GM23338 (cell line): ENCODE results near the gene MTCH2. TPM values are rescaled to one million over a fixed set of nuclear protein-coding genes. Genes with fewer than 3 reads are reported as not detected.

Source experiments
- ATAC-seq: fragments of 200-7000 bp; cut with Tn5 transposase; 3 replicates; pipeline ENCODE4 v1.9.1; 2020
- DNase-seq: peaks from one replicate; pipeline ENCODE4 v3.0.0-alpha.2; 2015; ENCODE audit warnings: low spot score
- H2AFZ ChIP-seq: fragments of 200-600 bp; sonication (generic); 2 replicates; pipeline ENCODE4 v1.8.0; 2016; ENCODE audit warnings: antibody characterized with exemption, mild to moderate bottlenecking, moderate library complexity
- H3F3A ChIP-seq: fragments of 200-600 bp; sonication (generic); replicated peaks from 2 replicates; pipeline ENCODE4 v1.8.0; 2017; ENCODE audit warnings: antibody characterized with exemption, mixed run types, low read depth
- H3K27ac ChIP-seq: fragments of 200-600 bp; sonication (generic); 2 replicates; pipeline ENCODE4 v1.6.1; 2016; ENCODE audit warnings: low read depth
- H3K27me3 ChIP-seq: fragments of 200-600 bp; sonication (generic); 2 replicates; pipeline ENCODE4 v1.8.0; 2016; ENCODE audit warnings: mild to moderate bottlenecking, mixed run types, moderate library complexity; ENCODE audit not compliant: insufficient read depth
- H3K36me3 ChIP-seq: fragments of 200-600 bp; sonication (generic); 2 replicates; pipeline ENCODE4 v1.8.0; 2016; ENCODE audit warnings: mild to moderate bottlenecking; ENCODE audit not compliant: insufficient read depth
- H3K4me1 ChIP-seq: fragments of 200-600 bp; sonication (generic); 2 replicates; pipeline ENCODE4 v1.8.0; 2016; ENCODE audit warnings: mild to moderate bottlenecking, moderate library complexity; ENCODE audit not compliant: insufficient read depth
- H3K4me2 ChIP-seq: fragments of 200-600 bp; sonication (generic); 2 replicates; pipeline ENCODE4 v1.7.1; 2017; ENCODE audit warnings: mixed run types
- H3K4me3 ChIP-seq: fragments of 200-600 bp; sonication (generic); 2 replicates; pipeline ENCODE4 v1.6.1; 2016; ENCODE audit warnings: mixed run types
- H3K79me2 ChIP-seq: fragments of 200-600 bp; sonication (generic); replicated peaks from 2 replicates; pipeline ENCODE4 v1.8.0; 2017; ENCODE audit warnings: mild to moderate bottlenecking; ENCODE audit not compliant: insufficient read depth
- H3K9me2 ChIP-seq: fragments of 200-600 bp; sonication (generic); 2 replicates; pipeline ENCODE4 v1.8.0; 2017; ENCODE audit not compliant: insufficient read depth
- H4K20me1 ChIP-seq: fragments of 200-600 bp; sonication (generic); replicated peaks from 2 replicates; pipeline ENCODE4 v1.8.0; 2017; ENCODE audit warnings: mild to moderate bottlenecking; ENCODE audit not compliant: insufficient read depth
- H3K27ac Mint-ChIP-seq: 2 replicates; pipeline ENCODE4 v1.8.0; 2020; ENCODE audit warnings: inconsistent platforms, mild to moderate bottlenecking, moderate library complexity, mixed read lengths
- H3K27me3 Mint-ChIP-seq: 3 replicates; pipeline ENCODE4 v1.8.0; 2022; ENCODE audit warnings: low read depth, mild to moderate bottlenecking, moderate library complexity, mixed read lengths, inconsistent platforms; ENCODE audit not compliant: insufficient read depth, poor library complexity
- H3K36me3 Mint-ChIP-seq: 3 replicates; pipeline ENCODE4 v1.8.0; 2021; ENCODE audit warnings: low read depth, mild to moderate bottlenecking, inconsistent platforms, moderate library complexity, mixed read lengths
- H3K4me1 Mint-ChIP-seq: 3 replicates; pipeline ENCODE4 v1.8.0; 2020; ENCODE audit warnings: mild to moderate bottlenecking, inconsistent platforms, mixed read lengths
- H3K4me3 Mint-ChIP-seq: 3 replicates; pipeline ENCODE4 v1.8.0; 2021; ENCODE audit warnings: moderate library complexity, mild to moderate bottlenecking, inconsistent platforms, mixed read lengths
- H3K9me3 Mint-ChIP-seq: 3 replicates; pipeline ENCODE4 v1.8.0; 2020; ENCODE audit warnings: moderate library complexity, mild to moderate bottlenecking, inconsistent platforms, mixed read lengths
- EZH2 ChIP-seq: fragments of 200-600 bp; sonication (generic); IDR thresholded peaks from one replicate; pipeline ENCODE4 v1.8.0; 2017; ENCODE audit warnings: antibody characterized with exemption, mild to moderate bottlenecking, low read depth; ENCODE audit not compliant: unreplicated experiment
- JUNB ChIP-seq: IDR thresholded peaks from one replicate; pipeline ENCODE4 v1.6.1; 2016; ENCODE audit warnings: antibody characterized with exemption; ENCODE audit not compliant: unreplicated experiment
- REST ChIP-seq: IDR thresholded peaks from one replicate; pipeline ENCODE4 v1.6.1; 2018; ENCODE audit warnings: antibody characterized with exemption; ENCODE audit not compliant: unreplicated experiment
- STAT1 ChIP-seq: IDR thresholded peaks from one replicate; pipeline ENCODE4 v1.6.1; 2016; ENCODE audit warnings: antibody characterized with exemption; ENCODE audit not compliant: unreplicated experiment
- ZNF114 ChIP-seq: fragments of 250-450 bp; sonication (Bioruptor Pico); IDR thresholded peaks from 2 replicates; pipeline ENCODE4 v1.5.0; 2020; ENCODE audit warnings: mild to moderate bottlenecking, moderate library complexity
- ZNF331 ChIP-seq: fragments of 250-450 bp; sonication (Bioruptor Pico); IDR thresholded peaks from 2 replicates; pipeline ENCODE4 v1.5.0; 2020; ENCODE audit warnings: low read depth, mild to moderate bottlenecking, moderate library complexity
- polyA plus RNA-seq: library from polyadenylated mRNA; unstranded; fragments of >200 nt; fragmentation: Nextera tagmentation; extraction: Ambion mirVana; gene quantifications from 2 replicates; pipeline ENCODE4 v1.2.1, GENCODE V29; 2016
- total RNA-seq: library from RNA; depleted of rRNA; stranded (reverse); fragments of >200 nt; shearing (Covaris generic); gene quantifications from 2 replicates; pipeline ENCODE4 v1.2.3, GENCODE V29; 2014
- TF ChIP-seq, protein P1 (sequence below), 2 experiments: fragments of 200-600 bp in 1 of 2; sonication (generic) in 1 of 2; conservative IDR thresholded peaks; 2 replicates each; pipeline versions ENCODE4 v1.5.1 to v1.6.1; 2016 to 2017; ENCODE audit warnings: antibody characterized with exemption in 2 of 2, low read depth in 2 of 2, mild to moderate bottlenecking in 2 of 2, moderate library complexity in 1 of 2

Gene MTCH2
- total and polyA plus RNA-seq, 2 experiments from 2014 or later: 90.9 to 155 TPM

DNA sequence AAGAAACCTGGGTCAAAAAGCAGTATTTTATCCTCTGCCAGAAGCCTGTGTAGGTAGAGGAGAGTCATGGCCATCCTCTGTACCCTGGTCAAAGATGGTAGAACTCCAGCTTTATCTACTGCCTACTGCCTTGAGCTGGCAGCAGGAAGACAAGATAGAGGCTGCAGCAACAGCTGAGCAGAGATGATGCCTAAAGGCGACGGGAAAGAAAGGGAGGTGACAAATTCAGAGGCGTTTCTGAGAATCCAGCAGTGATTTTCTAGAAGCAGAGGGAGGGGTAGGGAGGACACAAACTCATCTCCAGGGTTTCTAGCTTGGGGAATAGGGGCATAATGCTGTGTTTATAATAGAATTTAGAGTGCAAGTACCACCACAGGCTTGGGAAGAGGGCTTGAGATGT, 32.7 kb downstream of the MTCH2 start:
- Histone ChIP-seq H3K27ac (no peak overlapping the region), H3K4me1 (no peaks in the 10 kb centered on the region), H4K20me1 (no peaks in the 10 kb centered on the region; the same call in 1 of the 2 replicates), H3K79me2 (no peaks in the 10 kb centered on the region), H3K4me3 (no peak overlapping the region), H3F3A (no peaks in the 10 kb centered on the region), H3K4me2 (no peak overlapping the region), H3K27me3 (no peaks in the 10 kb centered on the region), H3K9me2 (no peaks in the 10 kb centered on the region), H2AFZ (no peak overlapping the region), H3K36me3 (no peaks in the 10 kb centered on the region)
- Mint-ChIP-seq H3K4me3 (no peak overlapping the region), H3K4me1 (peaks cover 2% of the 10 kb centered on the region; the same call in 2 of the 3 replicates), H3K27ac (no peak overlapping the region), H3K27me3 (peaks cover 5% of the 10 kb centered on the region), H3K36me3 (no peaks in the 10 kb centered on the region), H3K9me3 (no peaks in the 10 kb centered on the region)
- no peak for DNase-seq
- no peak for ATAC-seq
- TF ChIP-seq EZH2 (no peak), ZNF114 (no peak), ZNF331 (CRISPR knock-in tag) (no peak), REST (no peak), JUNB (no peak), STAT1 (no peak)
- TF ChIP-seq, protein P1, sequence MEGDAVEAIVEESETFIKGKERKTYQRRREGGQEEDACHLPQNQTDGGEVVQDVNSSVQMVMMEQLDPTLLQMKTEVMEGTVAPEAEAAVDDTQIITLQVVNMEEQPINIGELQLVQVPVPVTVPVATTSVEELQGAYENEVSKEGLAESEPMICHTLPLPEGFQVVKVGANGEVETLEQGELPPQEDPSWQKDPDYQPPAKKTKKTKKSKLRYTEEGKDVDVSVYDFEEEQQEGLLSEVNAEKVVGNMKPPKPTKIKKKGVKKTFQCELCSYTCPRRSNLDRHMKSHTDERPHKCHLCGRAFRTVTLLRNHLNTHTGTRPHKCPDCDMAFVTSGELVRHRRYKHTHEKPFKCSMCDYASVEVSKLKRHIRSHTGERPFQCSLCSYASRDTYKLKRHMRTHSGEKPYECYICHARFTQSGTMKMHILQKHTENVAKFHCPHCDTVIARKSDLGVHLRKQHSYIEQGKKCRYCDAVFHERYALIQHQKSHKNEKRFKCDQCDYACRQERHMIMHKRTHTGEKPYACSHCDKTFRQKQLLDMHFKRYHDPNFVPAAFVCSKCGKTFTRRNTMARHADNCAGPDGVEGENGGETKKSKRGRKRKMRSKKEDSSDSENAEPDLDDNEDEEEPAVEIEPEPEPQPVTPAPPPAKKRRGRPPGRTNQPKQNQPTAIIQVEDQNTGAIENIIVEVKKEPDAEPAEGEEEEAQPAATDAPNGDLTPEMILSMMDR (conservative IDR thresholded peaks at IDR 0.05; ENCODE audit: low read depth in 2 of 2): no peak

- Histone ChIP-seq H4K20me1 (no peaks in the 10 kb centered on the region; the same call in 1 of the 2 replicates), H2AFZ (no peak overlapping the region), H3K27ac (no peak overlapping the region), H3K4me1 (no peaks in the 10 kb centered on the region), H3K9me2 (no peaks in the 10 kb centered on the region), H3F3A (no peaks in the 10 kb centered on the region), H3K79me2 (no peaks in the 10 kb centered on the region), H3K4me2 (no peak overlapping the region), H3K36me3 (no peaks in the 10 kb centered on the region), H3K27me3 (no peaks in the 10 kb centered on the region), H3K4me3 (no peak overlapping the region)
- no peaks in the 10 kb centered on the region for H3K36me3 Mint-ChIP-seq
- H3K4me1 Mint-ChIP-seq: peaks cover 2% of the 10 kb centered on the region; the same call in 2 of the 3 replicates
- H3K27ac Mint-ChIP-seq: no peak overlapping the region
- TF ChIP-seq, protein P1 (conservative IDR thresholded peaks at IDR 0.05; ENCODE audit: low read depth in 2 of 2): no peak
- no peak for TF ChIP-seq REST
- no peak for TF ChIP-seq ZNF331 (CRISPR knock-in tag)
- no peak for TF ChIP-seq ZNF114
- no peak for DNase-seq
- no peak for ATAC-seq
- H3K4me3 Mint-ChIP-seq: no peak overlapping the region
- peaks cover 5% of the 10 kb centered on the region for H3K27me3 Mint-ChIP-seq
- H3K9me3 Mint-ChIP-seq: no peaks in the 10 kb centered on the region
Measured at GRCh38 chr11:47607380-47607779, 35.0 kb downstream of the MTCH2 start.
